Endothelial cell of umbilical vein (primary cell): ENCODE data around the gene STARD4. TPM values are rescaled to one million over a fixed set of nuclear protein-coding genes. Genes with fewer than 3 reads are reported as not detected.

ENCODE experiments used
- BruUV-seq: library from RNA; stranded (reverse); fragments of 400-500 nt; replicated peaks from 2 replicates; lab custom pipeline; 2021; lab: Mats Ljungman, UMichigan
- CTCF ChIA-PET: fragments of 300-600, 350-600 bp; sonication (Branson Sonifier 250); formaldehyde crosslinking; loops from one replicate; lab custom pipeline; 2021; ENCODE audit warnings: antibody characterized with exemption, inconsistent platforms; lab: Charles Lee
- POLR2A ChIA-PET: fragments of 300-600, 350-600 bp; sonication (Branson Sonifier 250); formaldehyde crosslinking; loops from one replicate; lab custom pipeline; 2021; ENCODE audit warnings: antibody characterized with exemption, inconsistent platforms; lab: Charles Lee
- DNase-seq: peaks from one replicate; pipeline ENCODE4 v3.0.0-alpha.2; 2011; ENCODE audit warnings: low read depth, low spot score
- FAIRE-seq: peaks from 2 replicates; lab custom pipeline; 2011; peaks lifted over from hg19 to GRCh38; lab: Jason Lieb, UNC
- H2AFZ ChIP-seq: 2 replicates; pipeline ENCODE4 v1.6.0; 2012; ENCODE audit warnings: low read depth, low read length, control low read depth, inconsistent platforms
- H3K27ac ChIP-seq: 2 replicates; pipeline ENCODE4 v1.5.1; 2011; ENCODE audit warnings: low read depth, mild to moderate bottlenecking, control low read depth, low read length, moderate library complexity; ENCODE audit not compliant: insufficient read depth
- H3K27me3 ChIP-seq, 2 experiments: 2 replicates each; pipeline versions ENCODE4 v1.6.0 to v1.6.1; 2011; ENCODE audit warnings: low read length in 2 of 2, mixed read lengths in 1 of 2; ENCODE audit not compliant: control insufficient read depth in 2 of 2, insufficient read depth in 2 of 2
- H3K36me3 ChIP-seq, 2 experiments: 2 replicates in 1 of 2; 3 replicates in 1 of 2; pipeline ENCODE4 v1.5.1; 2011; ENCODE audit warnings: low read length in 2 of 2, mild to moderate bottlenecking in 1 of 2, moderate library complexity in 1 of 2; ENCODE audit not compliant: control insufficient read depth in 2 of 2, insufficient read depth in 2 of 2; ENCODE audit errors: extremely low read depth in 1 of 2
- H3K4me1 ChIP-seq: 3 replicates; pipeline ENCODE4 v1.5.1; 2011; ENCODE audit warnings: mild to moderate bottlenecking, low read length; ENCODE audit not compliant: control insufficient read depth, insufficient read depth; ENCODE audit errors: extremely low read depth
- H3K4me2 ChIP-seq: 2 replicates; pipeline ENCODE4 v1.6.1; 2011; ENCODE audit warnings: low read length, control low read depth, mixed read lengths; ENCODE audit not compliant: insufficient read depth
- H3K4me3 ChIP-seq, 3 experiments: fragments of 200-600 bp in 1 of 3; sonication (generic), shearing (Covaris generic) in 1 of 3; replicated peaks in 1 of 3; 2 replicates each; pipeline ENCODE4 v1.5.1; 2011 to 2016; ENCODE audit warnings: control low read depth in 3 of 3, low read length in 3 of 3, mild to moderate bottlenecking in 2 of 3, inconsistent platforms in 1 of 3, low read depth in 1 of 3, moderate library complexity in 1 of 3; ENCODE audit not compliant: insufficient read depth in 1 of 3
- H3K79me2 ChIP-seq: 2 replicates; pipeline ENCODE4 v1.6.0; 2012; ENCODE audit warnings: low read length, inconsistent platforms; ENCODE audit not compliant: control insufficient read depth, insufficient read depth
- H3K9ac ChIP-seq: replicated peaks from 2 replicates; pipeline ENCODE3; 2011; ENCODE audit warnings: low read length, control low read depth; ENCODE audit not compliant: insufficient read depth; ENCODE audit errors: extremely low read depth
- H3K9me1 ChIP-seq: replicated peaks from 3 replicates; pipeline ENCODE4 v1.6.0; 2011; ENCODE audit warnings: mild to moderate bottlenecking, low read length; ENCODE audit not compliant: control insufficient read depth, insufficient read depth; ENCODE audit errors: extremely low read depth
- H3K9me3 ChIP-seq: replicated peaks from 2 replicates; pipeline ENCODE4 v1.5.1; 2012; ENCODE audit warnings: low read length, inconsistent platforms; ENCODE audit not compliant: control insufficient read depth, insufficient read depth
- H4K20me1 ChIP-seq: replicated peaks from 2 replicates; pipeline ENCODE3; 2011; ENCODE audit warnings: mild to moderate bottlenecking, low read length; ENCODE audit not compliant: control insufficient read depth, insufficient read depth; ENCODE audit errors: extremely low read depth
- EZH2 ChIP-seq: IDR thresholded peaks from 2 replicates; pipeline ENCODE4 v1.6.1; 2012; ENCODE audit warnings: borderline replicate concordance, low read depth, mild to moderate bottlenecking, moderate library complexity, low read length, inconsistent platforms; ENCODE audit not compliant: severe bottlenecking
- FOS ChIP-seq: IDR thresholded peaks from 2 replicates; pipeline ENCODE4 v1.6.1; 2011; ENCODE audit warnings: mild to moderate bottlenecking, low read length, moderate library complexity, borderline replicate concordance; ENCODE audit not compliant: insufficient read depth
- GATA2 ChIP-seq: IDR thresholded peaks from 2 replicates; pipeline ENCODE4 v1.7.0; 2011; ENCODE audit warnings: low read depth, mild to moderate bottlenecking, moderate library complexity, mixed read lengths, low read length; ENCODE audit not compliant: insufficient read length, insufficient read depth
- JUN ChIP-seq: IDR thresholded peaks from 2 replicates; pipeline ENCODE4 v1.6.1; 2011; ENCODE audit warnings: borderline replicate concordance, low read depth; ENCODE audit not compliant: insufficient read length, insufficient read depth
- MYC ChIP-seq: IDR thresholded peaks from one replicate; pipeline ENCODE4 v1.6.1; 2011; ENCODE audit warnings: mild to moderate bottlenecking, low read depth, low read length
- POLR2A ChIP-seq: IDR thresholded peaks from 2 replicates; pipeline ENCODE4 v1.6.1; 2012; ENCODE audit warnings: low read depth, mild to moderate bottlenecking, control low read depth, low read length
- dilution Hi-C: fragments of 300-500 bp; cut with MboI; formaldehyde crosslinking; loops from one replicate; pipeline ENCODE4 v1.15.0; 2019; ENCODE audit warnings: low sequenced_read_pairs; ENCODE audit not compliant: extremely low pct_ligation_motif_present
- intact Hi-C: fragments of 100-400 bp; cut with micrococcal nuclease; formaldehyde crosslinking; loops from one replicate; pipeline ENCODE4 v1.10.0; 2022
- polyA plus RNA-seq, 4 experiments: library from polyadenylated mRNA; depleted of rRNA in 3 of 4; stranded (reverse) in 3 of 4; unstranded in 1 of 4; fragments of >200 nt; gene quantifications; 2 replicates each; pipeline versions ENCODE4 v1.2.1 to v1.2.3, GENCODE V29; 2011 to 2012; ENCODE audit warnings: missing spikeins in 1 of 4
- total RNA-seq: library from RNA; stranded (reverse); gene quantifications from 2 replicates; pipeline ENCODE4 v1.2.3, GENCODE V29; 2021
- TF ChIP-seq, protein P1 (sequence below), 2 donors: IDR thresholded peaks; 1 replicate in 1 of 2; 2 replicates in 1 of 2; pipeline ENCODE4 v1.5.1; 2011; ENCODE audit warnings: low read length in 2 of 2, mild to moderate bottlenecking in 2 of 2, moderate library complexity in 2 of 2, control low read depth in 1 of 2, inconsistent platforms in 1 of 2, low read depth in 1 of 2; ENCODE audit not compliant: insufficient read depth in 1 of 2; ENCODE audit errors: extremely low read depth in 1 of 2
- TF ChIP-seq, protein P2 (sequence below): IDR thresholded peaks from 2 replicates; pipeline ENCODE4 v1.6.1; 2011; ENCODE audit not compliant: insufficient read depth, insufficient read length

STARD4 gene
- total and polyA plus RNA-seq, 2 donors (not counting 3 experiments of a cell fraction or from before 2014, with no cell fraction given): 33.6 to 77.1 TPM

GRCh38 chr5:111461255-111461671 is 51.1 kb downstream of the STARD4 start:
- no peaks in the 10 kb centered on the region for H3K9me1 ChIP-seq
- dilution Hi-C loops (no loop called here), intact Hi-C loops (no loop called here)
- no peaks in the 10 kb centered on the region for H3K9me3 ChIP-seq
- CTCF ChIA-PET: interaction anchor here (0.7 to 1.9 kb wide), 14 partner anchors 9 to 704 kb away, joined by 3 to 32 read pairs (median 5); no protein-coding TSS in a partner anchor
- no peak overlapping the region for H2AFZ ChIP-seq
- H3K36me3 ChIP-seq: no peaks in the 10 kb centered on the region
- H3K4me1 ChIP-seq: no peaks in the 10 kb centered on the region
- H4K20me1 ChIP-seq: no peaks in the 10 kb centered on the region
- TF ChIP-seq FOS: no peak
- no peak for TF ChIP-seq EZH2
- TF ChIP-seq, protein P1, sequence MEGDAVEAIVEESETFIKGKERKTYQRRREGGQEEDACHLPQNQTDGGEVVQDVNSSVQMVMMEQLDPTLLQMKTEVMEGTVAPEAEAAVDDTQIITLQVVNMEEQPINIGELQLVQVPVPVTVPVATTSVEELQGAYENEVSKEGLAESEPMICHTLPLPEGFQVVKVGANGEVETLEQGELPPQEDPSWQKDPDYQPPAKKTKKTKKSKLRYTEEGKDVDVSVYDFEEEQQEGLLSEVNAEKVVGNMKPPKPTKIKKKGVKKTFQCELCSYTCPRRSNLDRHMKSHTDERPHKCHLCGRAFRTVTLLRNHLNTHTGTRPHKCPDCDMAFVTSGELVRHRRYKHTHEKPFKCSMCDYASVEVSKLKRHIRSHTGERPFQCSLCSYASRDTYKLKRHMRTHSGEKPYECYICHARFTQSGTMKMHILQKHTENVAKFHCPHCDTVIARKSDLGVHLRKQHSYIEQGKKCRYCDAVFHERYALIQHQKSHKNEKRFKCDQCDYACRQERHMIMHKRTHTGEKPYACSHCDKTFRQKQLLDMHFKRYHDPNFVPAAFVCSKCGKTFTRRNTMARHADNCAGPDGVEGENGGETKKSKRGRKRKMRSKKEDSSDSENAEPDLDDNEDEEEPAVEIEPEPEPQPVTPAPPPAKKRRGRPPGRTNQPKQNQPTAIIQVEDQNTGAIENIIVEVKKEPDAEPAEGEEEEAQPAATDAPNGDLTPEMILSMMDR (IDR thresholded peaks at IDR 0.05; ENCODE audit: extremely low read depth in 1 of 2, insufficient read depth in 1 of 2, low read depth in 1 of 2, low read length in 2 of 2): peak; percentile 18 to 31
- no peak for TF ChIP-seq POLR2A
- no peak for TF ChIP-seq MYC
- TF ChIP-seq GATA2: no peak
- no peak for TF ChIP-seq JUN
- TF ChIP-seq, protein P2, sequence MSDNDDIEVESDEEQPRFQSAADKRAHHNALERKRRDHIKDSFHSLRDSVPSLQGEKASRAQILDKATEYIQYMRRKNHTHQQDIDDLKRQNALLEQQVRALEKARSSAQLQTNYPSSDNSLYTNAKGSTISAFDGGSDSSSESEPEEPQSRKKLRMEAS: no peak
- POLR2A ChIA-PET: no interaction called here
- no peak overlapping the region for H3K4me3 ChIP-seq
- BruUV-seq: no TSS peak
- FAIRE-seq (no peak), DNase-seq (no peak)
- H3K27me3 ChIP-seq: no peaks in the 10 kb centered on the region
- no peak overlapping the region for H3K4me2 ChIP-seq
- H3K27ac ChIP-seq: no peak overlapping the region
- no peak overlapping the region for H3K9ac ChIP-seq
- H3K79me2 ChIP-seq: no peaks in the 10 kb centered on the region
